Cardiac septum (tissue), 1 donor: ENCODE results near the gene ELL. TPM values are rescaled to one million over a fixed set of nuclear protein-coding genes. Genes with fewer than 3 reads are reported as not detected.
"Not testable (repeated sequence)": the region's sequence is repeated elsewhere in the genome, so short reads cannot be mapped to it uniquely, and the experiment has no call there.

Experiments used
- DNase-seq: peaks from one replicate; pipeline ENCODE4 v3.0.0-alpha.2; 2020; ENCODE audit warnings: low spot score
- intact Hi-C: fragments of 100-400 bp; cut with DNase I; formaldehyde crosslinking; loops from one replicate; pipeline ENCODE4 v1.14.0; 2022
- total RNA-seq: library from RNA; stranded (reverse); fragmentation: NEBNext Ultra II Directional; extraction: Animal tissue kit (Norgen Biotek cat#: 25700); gene quantifications from one replicate; pipeline ENCODE4 v1.2.1, GENCODE V29; 2021
- donor health status: DM: no; HTN: no; CAD: no.

ELL gene
- total RNA-seq, 1 donor from 2014 or later, result 9.9 TPM

DNA sequence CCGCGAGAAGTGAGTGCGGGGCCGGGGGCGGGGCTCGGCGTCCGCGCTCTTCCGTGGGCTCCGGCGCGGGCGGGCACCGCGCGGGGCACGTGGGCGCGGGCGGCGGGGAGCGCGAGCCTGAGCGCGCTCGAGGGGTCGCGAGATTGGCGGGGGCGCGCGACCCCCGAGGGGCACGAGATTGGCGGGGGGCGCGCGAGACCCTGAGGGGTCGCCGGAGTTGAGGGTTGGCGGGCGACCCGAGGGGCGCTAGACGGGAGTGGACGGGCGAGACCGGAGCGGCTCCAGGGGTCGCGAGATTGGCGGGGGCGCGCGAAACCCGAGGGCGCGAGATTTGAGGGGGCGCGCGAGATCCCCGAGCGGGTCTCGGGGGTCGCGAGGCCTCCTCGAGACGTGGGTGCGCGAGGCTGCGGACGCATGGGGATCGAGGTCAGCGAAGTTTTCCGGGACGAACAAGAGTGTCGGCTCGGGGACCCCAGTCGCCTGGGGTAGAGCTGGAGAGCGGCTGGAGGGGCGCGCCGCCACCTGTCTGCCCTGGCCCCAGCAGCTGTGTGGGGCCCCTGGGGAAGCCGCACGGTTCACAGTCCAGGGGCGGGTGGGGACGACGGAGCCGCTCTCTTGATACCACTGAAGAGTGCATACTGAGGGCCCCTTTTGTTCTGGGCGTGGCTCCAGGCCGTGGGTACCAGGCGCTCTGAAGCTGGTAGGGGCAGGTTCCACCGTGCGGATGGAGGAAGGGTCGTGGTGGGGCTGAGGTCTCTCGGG is 102.0 kb downstream of the ELL start:
- no peak for DNase-seq

DNA sequence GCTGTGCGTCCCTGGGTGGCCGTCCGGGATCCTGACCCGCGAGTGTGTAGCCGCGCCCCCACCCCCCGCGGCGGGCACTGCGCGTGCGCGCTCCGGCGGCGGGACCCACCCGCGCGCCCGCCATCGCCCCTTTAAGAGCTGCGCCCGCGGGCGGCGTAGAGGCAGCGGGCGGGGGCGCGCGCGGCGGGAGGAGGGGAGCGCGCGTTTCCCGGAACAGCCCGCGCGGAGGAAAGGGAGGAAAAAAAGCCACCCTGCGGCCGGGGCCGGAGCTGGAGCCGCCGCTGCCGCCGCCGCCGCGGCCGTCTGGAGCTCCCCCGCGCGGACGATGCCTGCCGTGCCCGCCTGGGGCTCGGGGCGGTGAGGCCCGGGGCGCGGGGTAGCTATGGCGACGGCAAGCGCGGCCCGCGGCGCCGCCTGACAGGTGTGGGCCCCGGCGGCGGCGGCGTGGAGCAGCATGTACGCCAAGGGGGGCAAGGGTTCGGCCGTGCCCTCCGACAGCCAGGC is 102.6 kb downstream of the ELL start, which contains the start of gene SSBP4:
Gene SSBP4 (plus strand): TSS at position 204 of the 504 bp plus-strand sequence. CDS start 251 bp downstream, at position 455.
- intact Hi-C loops, result loop anchor here (5.0 to 10.0 kb wide), 3 partner anchors 42 to 214 kb away; partner anchors contain the start of gene RAB3A

More for the DNA sequence above, 102.0 kb downstream of the ELL start:
- intact Hi-C loops, result loop anchor here (5.0 to 10.0 kb wide), 3 partner anchors 43 to 215 kb away; partner anchors contain the start of gene RAB3A

DNA sequence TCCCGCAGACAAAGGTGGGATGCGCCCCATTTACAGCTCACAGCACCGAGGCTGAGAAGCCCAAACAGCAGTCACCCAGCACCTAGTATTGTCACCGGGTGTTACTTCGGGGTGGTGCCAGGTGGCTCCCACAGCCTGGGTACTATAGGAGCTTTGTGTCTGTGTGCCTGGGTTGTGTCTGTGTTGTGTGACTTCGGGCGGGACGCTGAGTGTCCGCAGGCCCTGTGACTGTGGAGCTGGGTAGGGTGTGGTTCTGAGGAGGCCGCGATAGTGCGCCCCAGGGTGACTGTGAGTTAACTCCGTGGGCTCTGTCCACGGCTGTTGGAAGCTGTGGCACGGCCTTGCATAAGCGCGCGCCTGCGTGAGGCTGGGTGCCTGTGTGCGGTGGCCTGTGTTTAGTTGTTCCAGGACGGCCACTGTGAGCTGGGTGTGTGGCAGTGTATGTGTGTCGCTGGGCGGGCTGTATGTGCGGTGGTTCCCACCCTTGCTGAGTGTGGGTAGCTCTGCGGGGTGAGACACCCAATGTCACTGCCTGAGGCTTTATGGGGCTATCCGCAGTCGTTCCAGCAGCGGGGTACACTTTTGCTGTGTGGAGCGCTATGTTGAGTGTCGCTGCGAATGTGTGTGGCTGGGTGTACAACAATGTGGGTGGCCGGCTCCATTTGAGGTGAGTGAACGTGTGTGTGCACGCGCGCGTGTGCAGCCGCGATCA is 103.2 kb downstream of the ELL start:
- intact Hi-C loops, result loop anchor here (5.0 to 10.0 kb wide), 3 partner anchors 41 to 214 kb away; partner anchors contain the start of gene RAB3A
- no peak for DNase-seq

More for the DNA sequence above, 102.6 kb downstream of the ELL start, which contains the start of gene SSBP4:
- no peak for DNase-seq

DNA sequence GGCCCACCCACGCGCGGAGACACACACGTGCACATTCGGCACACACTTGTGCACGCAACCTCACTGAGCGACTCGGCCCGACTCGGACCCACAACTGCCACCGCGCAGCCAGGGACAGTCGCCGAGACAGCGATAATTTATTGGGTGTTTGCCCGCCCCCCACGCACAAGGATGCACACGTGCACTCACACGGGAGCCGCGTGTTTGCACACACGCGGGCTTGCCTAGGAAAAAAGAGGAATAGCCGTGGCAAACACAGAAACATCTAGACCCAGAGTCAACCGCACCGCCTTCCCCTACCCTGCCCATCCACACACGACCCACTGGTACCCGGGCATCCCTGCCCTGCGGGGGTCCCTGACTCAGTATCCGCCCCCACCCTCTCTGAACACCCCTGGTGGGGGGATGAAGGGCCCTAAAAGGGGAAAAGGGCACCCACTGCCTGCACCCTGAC is 103.8 kb downstream of the ELL start:
- no peak for DNase-seq
- intact Hi-C loops, result loop anchor here (5.0 to 10.0 kb wide), 3 partner anchors 41 to 213 kb away; partner anchors contain the start of gene RAB3A

DNA sequence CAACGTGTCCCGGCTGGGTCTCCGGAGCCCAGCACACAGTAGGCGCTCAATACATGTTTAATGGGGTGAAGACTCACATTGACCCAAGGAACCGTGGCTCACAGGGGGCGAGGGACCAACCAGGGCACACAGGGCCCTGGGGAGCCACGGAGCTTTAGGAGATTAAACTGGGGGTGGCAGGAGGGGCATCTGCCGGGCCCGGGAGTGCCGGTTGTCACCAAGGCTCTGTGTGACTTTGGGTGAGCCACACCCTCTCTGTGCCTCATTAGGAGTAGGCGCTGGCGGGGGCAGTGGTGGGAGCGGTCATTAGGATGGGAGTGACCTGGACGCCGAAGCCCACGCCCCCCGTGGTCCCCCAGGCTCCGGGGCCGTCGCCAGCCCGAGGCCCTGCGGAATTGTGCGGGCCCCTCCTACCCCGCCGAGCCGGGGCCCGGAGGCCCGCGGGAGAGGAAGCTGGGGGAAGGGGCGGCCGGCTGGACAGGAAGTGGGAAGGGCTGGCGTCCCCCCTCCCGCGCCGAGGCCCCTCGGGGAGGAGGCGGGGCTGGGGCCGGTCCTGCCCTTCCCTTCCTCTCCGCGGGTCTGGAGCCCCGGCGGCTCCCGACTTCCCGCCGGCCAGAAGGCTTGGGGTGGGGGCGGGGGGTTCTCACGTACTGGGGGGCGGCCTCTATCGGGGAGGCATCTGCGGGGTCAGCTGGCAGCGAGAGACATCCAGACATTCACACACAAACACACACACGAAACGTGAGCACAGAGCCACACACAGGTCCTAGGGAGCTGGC is 104.4 kb downstream of the ELL start:
- intact Hi-C loops, result loop anchor here (5.0 to 10.0 kb wide), 3 partner anchors 40 to 213 kb away; partner anchors contain the start of gene RAB3A
- DNase-seq, result peak; percentile 92

DNA sequence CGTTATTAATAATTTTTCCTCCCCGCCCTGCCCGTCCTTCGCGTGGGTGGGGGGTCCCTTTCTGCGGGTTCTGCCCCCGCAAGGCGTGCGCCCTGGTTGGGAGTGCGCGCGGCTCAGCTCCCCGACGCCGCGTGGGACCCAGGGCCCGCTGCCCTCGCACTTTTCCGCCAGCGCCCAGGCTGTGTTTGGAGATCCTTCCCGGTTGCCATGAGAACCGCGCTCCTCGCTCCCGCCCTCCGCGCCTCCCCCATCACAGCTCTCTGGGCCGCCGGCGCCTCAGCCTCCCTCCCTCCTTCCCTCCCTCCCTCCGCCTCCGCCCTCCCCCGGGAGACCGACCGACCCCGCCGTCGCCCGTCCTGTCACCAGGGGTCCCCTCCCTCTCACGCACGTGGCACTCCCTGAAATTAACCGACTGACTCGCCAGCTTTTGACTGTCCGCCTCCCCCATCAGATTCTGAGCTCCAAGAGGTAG is 105.1 kb downstream of the ELL start:
- intact Hi-C loops, result loop anchor here (5.0 to 10.0 kb wide), 3 partner anchors 40 to 212 kb away; partner anchors contain the start of gene RAB3A
- DNase-seq, result peak; percentile 92

DNA sequence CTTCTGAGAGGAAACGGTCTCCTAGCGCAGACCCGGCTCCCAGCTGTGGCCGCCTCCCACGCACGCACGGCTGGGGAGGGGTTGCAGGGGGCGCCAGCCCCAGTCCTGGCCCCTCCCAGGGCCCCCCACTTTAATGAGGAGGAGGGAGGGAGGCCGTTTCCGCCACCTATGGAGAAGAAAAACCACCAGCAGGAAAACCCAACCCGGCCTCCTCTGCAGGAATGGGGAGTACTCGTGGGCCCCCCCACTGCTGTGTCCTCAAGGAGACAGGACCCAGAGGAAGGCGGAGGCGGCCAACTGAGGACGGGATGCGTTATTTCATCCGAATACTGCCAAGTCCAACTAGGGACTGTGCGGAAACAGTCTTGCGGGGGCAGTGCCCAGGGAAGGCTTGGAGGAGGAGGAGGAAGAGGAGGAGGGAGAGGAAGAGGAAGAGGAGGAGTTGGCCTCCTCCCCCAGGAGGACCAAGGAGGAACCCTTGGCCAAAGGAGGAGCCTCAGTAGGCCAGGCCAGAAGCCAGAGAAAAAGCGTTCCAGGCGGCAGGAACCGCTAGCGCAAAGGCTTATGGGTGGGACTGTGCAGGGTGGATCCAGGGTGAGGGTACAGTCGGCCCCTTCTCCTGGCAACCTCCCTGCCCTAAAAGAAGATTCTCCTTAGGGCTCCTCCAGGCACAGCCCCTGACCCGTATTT is 106.5 kb downstream of the ELL start:
- intact Hi-C loops, result loop anchor here (5.0 to 10.0 kb wide), 3 partner anchors 38 to 211 kb away; partner anchors contain the start of gene RAB3A
- DNase-seq, result peak; percentile 92

DNA sequence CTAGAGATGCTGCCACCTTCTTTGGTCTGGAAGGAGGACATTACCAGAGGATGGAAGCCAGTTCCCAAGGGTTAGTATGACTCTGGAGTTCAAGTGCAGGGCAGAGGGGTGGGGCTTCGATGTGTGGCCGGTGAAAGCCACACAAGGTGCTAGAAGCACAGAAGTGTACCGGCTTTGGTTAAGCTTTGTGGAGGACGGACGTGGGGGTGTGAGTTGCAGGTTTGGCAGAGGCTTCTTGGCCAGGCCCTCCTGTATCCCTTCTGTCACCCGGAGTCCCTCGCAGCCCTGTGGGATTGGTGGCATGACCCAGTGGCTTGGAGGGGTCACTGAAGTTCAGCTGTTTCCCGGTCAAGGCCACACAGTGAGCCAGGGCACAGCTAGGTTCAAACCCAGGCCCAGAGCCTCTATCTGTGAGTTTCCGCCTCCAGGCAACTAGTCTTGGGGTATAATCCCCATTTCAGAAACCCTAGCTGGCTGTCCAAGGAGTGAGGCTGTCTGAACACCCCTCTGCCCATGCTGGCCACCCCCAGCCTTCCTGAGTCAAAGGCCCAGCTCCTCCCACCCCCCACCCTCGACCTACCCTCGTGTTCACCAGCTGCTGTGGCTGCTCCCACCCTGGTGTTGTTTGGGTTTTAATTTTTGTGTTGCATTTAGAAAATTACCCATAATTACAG is 107.2 kb downstream of the ELL start:
- DNase-seq, result no peak
- intact Hi-C loops, result loop anchor here (5.0 to 10.0 kb wide), 3 partner anchors 37 to 210 kb away; partner anchors contain the start of gene RAB3A

DNA sequence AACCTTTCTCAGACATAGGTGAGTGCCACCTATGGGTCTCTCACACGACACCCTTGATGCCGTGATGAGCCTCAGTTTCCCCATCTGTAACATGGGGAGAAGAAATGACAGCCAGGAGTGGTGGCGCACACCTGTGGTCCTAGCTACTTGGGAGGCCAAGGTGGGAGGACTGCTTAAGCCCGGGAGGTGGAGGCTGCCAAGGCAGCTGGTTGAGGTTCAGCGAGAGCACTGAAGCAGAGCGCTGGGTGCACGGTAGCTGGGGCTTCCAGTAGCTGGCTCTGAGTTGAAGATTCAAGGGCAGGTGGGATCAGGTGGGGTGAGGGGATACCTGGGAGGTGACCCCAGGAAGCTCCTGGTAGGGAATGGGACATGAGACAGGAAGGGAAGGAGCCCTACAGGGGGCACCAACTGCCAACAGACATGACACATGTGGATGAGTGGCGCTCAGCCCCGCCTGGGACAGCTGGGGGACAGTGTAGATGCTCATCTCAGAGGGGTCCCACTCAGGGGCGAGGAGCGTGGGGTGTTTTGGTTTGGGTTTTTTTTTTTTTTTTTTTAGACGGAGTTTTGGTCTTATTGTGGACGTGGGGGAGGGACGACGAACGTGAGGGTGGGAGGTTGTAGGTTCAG is 109.1 kb downstream of the ELL start:
- no peak for DNase-seq
- intact Hi-C loops, result loop anchor here (10.0 kb wide), 1 partner anchor 208 kb away; the partner anchor contains the start of gene RAB3A

DNA sequence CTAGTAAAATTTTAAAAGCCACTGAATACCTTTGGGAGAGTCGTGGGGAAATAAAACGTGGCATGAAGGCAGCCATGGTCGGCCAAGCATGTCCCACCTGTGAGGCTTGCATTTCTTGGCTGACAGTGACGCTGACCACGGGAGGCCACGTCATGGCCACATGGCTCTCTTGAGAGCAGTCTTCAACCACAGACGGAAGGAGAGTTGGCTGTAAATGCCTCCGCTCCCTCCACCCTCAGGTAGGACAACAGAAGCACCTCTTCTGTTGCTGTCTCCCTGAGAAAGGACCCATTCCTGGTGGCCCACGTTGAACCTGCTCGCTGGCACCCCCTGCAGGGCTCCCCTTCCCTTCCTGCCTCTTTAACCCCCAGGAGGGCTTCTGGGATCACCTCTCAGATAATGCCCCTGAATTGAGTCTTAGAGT is 113.8 kb downstream of the ELL start:
- intact Hi-C loops, result loop anchor here (2.0 kb wide), 1 partner anchor 15 kb away; no protein-coding TSS in a partner anchor
- DNase-seq, result no peak

DNA sequence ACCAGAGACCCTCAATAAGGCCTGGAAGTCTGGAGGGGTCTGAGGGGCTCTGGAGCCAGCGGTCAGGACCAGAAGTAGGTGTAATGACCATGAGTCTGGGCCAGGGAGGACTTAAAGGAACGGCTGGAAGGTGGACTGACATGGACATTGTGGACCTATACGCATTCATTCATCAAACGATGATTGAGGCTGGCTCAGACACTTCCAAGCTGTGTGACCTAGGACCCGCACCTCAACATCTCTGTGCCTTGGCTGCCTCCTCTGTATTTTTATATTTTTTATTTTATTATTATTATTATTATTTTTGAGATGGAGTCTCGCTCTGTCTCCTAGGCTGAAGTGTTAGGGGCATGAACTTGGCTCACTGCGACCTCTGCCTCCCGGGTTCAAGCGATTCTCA is 115.1 kb downstream of the ELL start:
- intact Hi-C loops, result no loop called here
- no peak for DNase-seq

DNA sequence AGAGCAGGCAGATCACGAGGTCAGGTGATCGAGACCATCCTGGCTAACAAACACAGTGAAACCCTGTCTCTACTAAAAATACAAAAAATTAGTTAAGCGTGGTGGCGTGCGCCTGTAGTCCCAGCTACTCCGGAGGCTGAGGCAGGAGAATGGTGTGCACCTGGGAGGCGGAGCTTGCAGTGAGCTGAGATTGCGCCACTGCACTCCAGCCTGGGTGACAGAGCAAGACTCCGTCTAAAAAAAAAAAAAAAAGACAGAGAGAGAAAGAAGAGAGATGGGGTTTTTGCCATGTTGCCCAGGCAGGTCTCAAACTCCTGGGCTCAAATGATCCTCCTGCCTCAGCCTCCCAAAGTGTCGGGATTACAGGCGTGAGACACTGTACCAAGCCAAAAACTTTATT is 116.1 kb downstream of the ELL start:
- DNase-seq, intact Hi-C loops: not testable (repeated sequence)

DNA sequence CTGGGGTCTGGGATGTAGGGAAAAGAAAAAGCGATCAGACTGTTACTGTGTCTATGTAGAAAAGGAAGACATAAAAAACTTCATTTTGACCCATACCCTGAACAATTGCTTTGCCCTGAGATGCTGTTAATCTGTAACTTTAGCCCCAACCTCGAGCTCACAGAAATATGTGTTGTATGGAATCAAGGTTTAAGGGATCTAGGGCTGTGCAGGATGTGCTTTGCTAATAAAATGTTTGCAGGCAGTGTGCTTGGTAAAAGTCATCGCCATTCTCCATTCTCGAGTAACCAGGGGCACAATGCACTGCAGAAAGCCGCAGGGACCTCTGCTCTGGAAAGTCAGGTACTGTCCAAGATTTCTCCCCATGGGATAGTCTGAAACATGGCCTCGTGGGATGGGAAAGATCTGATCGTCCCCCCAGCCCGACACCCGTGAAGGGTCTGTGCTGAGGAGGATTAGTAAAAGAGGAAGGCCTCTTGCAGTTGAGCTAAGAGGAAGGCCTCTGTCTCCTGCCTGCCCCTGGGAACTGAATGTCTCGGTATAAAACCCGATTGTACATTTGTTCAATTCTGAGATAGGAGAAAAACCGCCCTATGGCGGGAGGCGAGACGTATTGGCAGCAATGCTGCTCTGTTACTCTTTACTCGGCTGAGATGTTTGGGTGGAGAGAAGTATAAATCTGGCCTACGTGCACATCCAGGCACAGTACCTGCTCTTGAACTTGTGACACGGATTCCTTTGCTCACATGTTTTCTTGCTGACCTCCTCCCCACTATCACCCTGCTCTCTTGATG is 119.2 kb downstream of the ELL start:
- DNase-seq, intact Hi-C loops: not testable (repeated sequence)

DNA sequence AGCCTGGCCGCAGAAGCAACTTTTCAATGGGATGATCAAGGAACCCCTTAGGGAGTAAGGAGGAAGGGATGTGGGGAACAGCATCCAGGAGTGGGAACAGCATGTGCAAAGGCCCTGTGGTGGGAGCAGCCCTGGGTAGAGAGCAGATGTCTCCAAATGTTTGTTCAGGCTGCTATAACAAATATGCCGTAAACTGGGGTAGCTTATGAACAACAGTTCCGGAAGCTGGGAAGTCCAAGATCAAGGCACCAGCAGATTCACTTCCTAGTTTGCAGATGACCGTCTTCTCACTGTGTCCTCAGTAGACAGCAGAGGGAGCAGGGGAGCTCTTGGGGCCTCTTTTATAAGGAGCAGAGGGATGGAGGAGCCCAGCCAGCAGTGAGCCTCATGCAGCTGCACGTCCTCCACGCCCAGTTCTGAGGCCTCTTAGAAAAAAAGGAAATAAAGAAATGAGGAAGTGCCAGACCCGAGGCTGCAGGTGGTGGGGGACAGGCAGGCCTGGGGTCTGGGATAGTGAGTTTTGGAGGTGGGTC is 120.2 kb downstream of the ELL start:
- DNase-seq, result peak; percentile 88
- intact Hi-C loops, result no loop called here

DNA sequence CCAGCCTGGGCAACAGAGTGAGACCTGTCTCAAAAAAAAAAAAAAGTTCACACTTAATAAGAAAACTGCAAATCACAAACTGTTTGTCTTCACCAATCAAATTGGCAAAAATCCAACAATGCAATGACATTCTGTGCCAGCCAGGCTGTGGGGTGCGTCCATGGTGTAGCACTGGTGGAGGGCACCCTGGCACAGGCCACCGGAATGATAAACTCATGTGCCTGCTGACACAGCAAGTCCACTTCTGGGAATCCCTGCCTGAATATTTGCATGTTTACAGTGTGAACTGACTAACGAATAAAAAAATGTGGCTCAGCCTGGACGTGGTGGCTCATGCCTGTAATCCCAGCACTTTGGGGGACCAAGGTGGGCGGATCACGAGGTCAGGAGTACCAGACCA is 122.9 kb downstream of the ELL start:
- intact Hi-C loops, result no loop called here
- DNase-seq, result no peak
